Calu3 (cell line): ENCODE results near the gene NEURL3. TPM values are rescaled to one million over a fixed set of nuclear protein-coding genes. Genes with fewer than 3 reads are reported as not detected.

Experiments
- BruUV-seq: library from RNA; stranded (reverse); fragments of 400-500 nt; replicated peaks from 2 replicates; lab custom pipeline; 2021; lab: Mats Ljungman, UMichigan
- CTCF ChIA-PET: fragments of 300-600 bp; sonication (Branson Sonifier 250); formaldehyde crosslinking; loops from one replicate; lab custom pipeline; 2022; ENCODE audit warnings: antibody characterized with exemption; lab: Charles Lee
- DNase-seq: peaks from one replicate; pipeline ENCODE4 v3.0.0; 2022
- H3K27ac Mint-ChIP-seq: one replicate; pipeline ENCODE4 v1.8.0; 2022; ENCODE audit warnings: mixed read lengths; ENCODE audit not compliant: unreplicated experiment
- H3K27me3 Mint-ChIP-seq: one replicate; pipeline ENCODE4 v1.8.0; 2022; ENCODE audit warnings: mixed read lengths; ENCODE audit not compliant: unreplicated experiment
- H3K36me3 Mint-ChIP-seq: one replicate; pipeline ENCODE4 v1.8.0; 2022; ENCODE audit warnings: mild to moderate bottlenecking, moderate library complexity, mixed read lengths; ENCODE audit not compliant: insufficient read depth, unreplicated experiment
- H3K4me1 Mint-ChIP-seq: one replicate; pipeline ENCODE4 v1.8.0; 2022; ENCODE audit warnings: mild to moderate bottlenecking, low read depth, mixed read lengths; ENCODE audit not compliant: unreplicated experiment
- H3K4me3 Mint-ChIP-seq: one replicate; pipeline ENCODE4 v1.8.0; 2022; ENCODE audit warnings: mild to moderate bottlenecking, low read depth, moderate library complexity, mixed read lengths; ENCODE audit not compliant: unreplicated experiment
- H3K9me3 Mint-ChIP-seq: one replicate; pipeline ENCODE4 v1.8.0; 2022; ENCODE audit warnings: low read depth, mixed read lengths; ENCODE audit not compliant: unreplicated experiment
- intact Hi-C: fragments of 100-400 bp; cut with micrococcal nuclease; formaldehyde crosslinking; loops from one replicate; pipeline ENCODE4 v1.10.0; 2022; ENCODE audit not compliant: unreplicated experiment
- total RNA-seq: library from RNA; stranded (reverse); gene quantifications from 2 replicates; pipeline ENCODE4 v1.2.3, GENCODE V29; 2022
- TF ChIP-seq, protein P1 (sequence below): fragments of 200-600 bp; IDR thresholded peaks from one replicate; pipeline ENCODE4 v1.8.0; 2022; ENCODE audit warnings: antibody characterized with exemption; ENCODE audit not compliant: unreplicated experiment

NEURL3 gene
- total RNA-seq, 1 experiment from 2014 or later, result 18.5 TPM

DNA sequence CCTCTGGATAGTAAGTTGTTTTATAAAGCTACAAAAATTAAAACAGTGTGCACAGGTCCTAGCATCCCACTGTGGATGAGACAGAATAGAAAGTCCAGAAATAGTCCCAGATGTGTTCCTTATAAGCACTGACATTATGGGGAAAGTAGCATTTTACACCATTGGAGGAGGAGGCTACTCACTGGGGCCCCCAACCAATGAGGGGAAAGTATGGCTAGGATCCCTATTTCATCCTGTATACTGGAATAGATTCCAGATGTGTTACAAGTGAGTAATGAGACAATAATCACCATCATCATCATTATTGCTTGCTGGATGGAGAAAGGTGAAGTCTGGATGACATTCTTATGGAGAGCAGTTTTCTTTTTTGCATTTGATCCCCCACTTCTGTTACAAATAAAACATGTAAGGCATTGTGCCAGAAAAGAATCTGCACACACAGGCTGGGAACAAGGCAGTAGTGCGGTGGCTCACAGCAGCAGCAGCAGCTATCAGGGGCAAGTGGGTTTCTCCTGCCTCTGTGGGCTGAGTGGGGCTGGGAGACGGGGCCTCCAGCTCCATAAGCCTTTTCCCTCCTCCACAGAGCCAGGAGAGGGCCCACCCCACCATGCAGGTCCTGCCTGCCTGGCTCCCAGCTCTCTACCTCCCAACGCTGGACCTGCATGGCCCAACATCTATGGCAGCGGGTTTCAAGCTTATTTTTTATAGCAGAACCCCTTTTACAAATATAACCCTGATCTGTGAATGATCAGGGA lies 36.4 kb upstream of the NEURL3 start:
- intact Hi-C loops, result no loop called here
- H3K36me3 Mint-ChIP-seq, result peaks cover 26% of the 10 kb centered on the region
- no peaks in the 10 kb centered on the region for H3K9me3 Mint-ChIP-seq
- CTCF ChIA-PET, result interaction anchor here (0.8 kb wide), 1 partner anchor 8 kb away, joined by 3 read pairs; no protein-coding TSS in a partner anchor
- no peak for DNase-seq
- TF ChIP-seq, protein P1, sequence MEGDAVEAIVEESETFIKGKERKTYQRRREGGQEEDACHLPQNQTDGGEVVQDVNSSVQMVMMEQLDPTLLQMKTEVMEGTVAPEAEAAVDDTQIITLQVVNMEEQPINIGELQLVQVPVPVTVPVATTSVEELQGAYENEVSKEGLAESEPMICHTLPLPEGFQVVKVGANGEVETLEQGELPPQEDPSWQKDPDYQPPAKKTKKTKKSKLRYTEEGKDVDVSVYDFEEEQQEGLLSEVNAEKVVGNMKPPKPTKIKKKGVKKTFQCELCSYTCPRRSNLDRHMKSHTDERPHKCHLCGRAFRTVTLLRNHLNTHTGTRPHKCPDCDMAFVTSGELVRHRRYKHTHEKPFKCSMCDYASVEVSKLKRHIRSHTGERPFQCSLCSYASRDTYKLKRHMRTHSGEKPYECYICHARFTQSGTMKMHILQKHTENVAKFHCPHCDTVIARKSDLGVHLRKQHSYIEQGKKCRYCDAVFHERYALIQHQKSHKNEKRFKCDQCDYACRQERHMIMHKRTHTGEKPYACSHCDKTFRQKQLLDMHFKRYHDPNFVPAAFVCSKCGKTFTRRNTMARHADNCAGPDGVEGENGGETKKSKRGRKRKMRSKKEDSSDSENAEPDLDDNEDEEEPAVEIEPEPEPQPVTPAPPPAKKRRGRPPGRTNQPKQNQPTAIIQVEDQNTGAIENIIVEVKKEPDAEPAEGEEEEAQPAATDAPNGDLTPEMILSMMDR, result no peak
- no peaks in the 10 kb centered on the region for H3K27me3 Mint-ChIP-seq
- H3K4me1 Mint-ChIP-seq, result no peaks in the 10 kb centered on the region
- no peak overlapping the region for H3K4me3 Mint-ChIP-seq
- BruUV-seq, result no TSS peak
- no peak overlapping the region for H3K27ac Mint-ChIP-seq

DNA sequence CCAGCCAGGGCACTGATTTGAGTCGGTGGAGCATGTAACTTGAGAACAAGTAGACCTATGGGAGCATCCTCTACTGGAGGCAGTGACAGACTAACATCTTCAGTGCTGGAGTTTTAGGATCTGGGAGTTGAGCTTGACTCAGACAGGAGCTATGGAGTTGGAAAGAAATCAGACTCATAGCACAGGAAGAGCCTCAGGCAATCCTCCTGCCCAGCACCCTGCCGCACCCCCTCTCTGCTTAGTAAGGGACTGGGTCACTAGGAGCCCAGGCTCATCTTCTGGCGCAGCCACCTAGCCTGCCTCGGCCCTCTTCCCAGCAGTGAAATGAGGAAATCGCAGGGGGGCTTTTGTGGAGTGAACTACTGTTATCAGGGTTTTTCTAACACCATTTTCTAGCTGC lies 35.0 kb upstream of the NEURL3 start:
- peaks cover 5% of the 10 kb centered on the region for H3K4me1 Mint-ChIP-seq
- TF ChIP-seq, protein P1, result no peak
- intact Hi-C loops, result no loop called here
- H3K36me3 Mint-ChIP-seq, result peaks cover 27% of the 10 kb centered on the region
- no peaks in the 10 kb centered on the region for H3K27me3 Mint-ChIP-seq
- CTCF ChIA-PET, result no interaction called here
- H3K9me3 Mint-ChIP-seq, result no peaks in the 10 kb centered on the region
- H3K4me3 Mint-ChIP-seq, result no peak overlapping the region
- no TSS peak for BruUV-seq
- no peak overlapping the region for H3K27ac Mint-ChIP-seq
- no peak for DNase-seq

DNA sequence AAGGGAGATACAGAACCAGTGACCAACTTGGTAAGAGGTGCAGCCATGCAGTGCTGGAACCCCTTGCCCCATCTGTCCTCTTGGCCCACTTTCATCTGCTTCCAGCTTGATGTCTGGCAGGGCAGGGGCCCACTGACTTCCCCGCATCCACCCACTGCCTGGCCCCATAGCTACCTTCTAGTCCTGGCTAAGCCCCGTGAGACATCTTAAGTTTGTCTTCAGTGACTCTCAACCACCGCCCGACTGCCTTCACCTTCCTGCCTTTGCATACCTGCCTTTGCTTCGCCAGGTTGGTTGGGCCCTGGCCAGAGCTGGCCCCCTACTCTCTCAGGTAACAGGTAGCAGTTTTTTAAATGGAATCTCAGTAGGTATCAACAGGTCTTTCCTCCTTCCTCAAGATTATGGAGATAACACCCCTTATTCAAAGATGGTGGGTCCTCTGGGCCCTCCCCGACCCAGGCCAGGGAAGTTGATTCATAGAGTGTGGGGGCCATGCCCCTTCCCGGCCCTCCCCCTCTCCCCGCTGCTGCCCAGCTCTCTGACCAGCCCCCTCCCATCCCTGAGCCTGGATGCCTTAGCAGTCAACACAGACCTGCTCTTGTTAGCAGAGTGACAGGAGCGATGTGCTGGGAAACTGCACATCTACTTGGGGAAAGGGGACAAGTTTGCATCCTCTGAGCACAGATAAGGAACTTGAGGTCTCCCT lies 34.2 kb upstream of the NEURL3 start:
- TF ChIP-seq, protein P1, result no peak
- H3K27ac Mint-ChIP-seq, result no peak overlapping the region
- CTCF ChIA-PET, result interaction anchor here (1.3 kb wide), 1 partner anchor 11 kb away, joined by 4 read pairs; no protein-coding TSS in a partner anchor
- H3K4me3 Mint-ChIP-seq, result no peak overlapping the region
- H3K36me3 Mint-ChIP-seq, result peaks cover 27% of the 10 kb centered on the region
- DNase-seq, result no peak
- H3K27me3 Mint-ChIP-seq, result no peaks in the 10 kb centered on the region
- intact Hi-C loops, result no loop called here
- peaks cover 5% of the 10 kb centered on the region for H3K4me1 Mint-ChIP-seq
- no TSS peak for BruUV-seq
- H3K9me3 Mint-ChIP-seq, result no peaks in the 10 kb centered on the region

DNA sequence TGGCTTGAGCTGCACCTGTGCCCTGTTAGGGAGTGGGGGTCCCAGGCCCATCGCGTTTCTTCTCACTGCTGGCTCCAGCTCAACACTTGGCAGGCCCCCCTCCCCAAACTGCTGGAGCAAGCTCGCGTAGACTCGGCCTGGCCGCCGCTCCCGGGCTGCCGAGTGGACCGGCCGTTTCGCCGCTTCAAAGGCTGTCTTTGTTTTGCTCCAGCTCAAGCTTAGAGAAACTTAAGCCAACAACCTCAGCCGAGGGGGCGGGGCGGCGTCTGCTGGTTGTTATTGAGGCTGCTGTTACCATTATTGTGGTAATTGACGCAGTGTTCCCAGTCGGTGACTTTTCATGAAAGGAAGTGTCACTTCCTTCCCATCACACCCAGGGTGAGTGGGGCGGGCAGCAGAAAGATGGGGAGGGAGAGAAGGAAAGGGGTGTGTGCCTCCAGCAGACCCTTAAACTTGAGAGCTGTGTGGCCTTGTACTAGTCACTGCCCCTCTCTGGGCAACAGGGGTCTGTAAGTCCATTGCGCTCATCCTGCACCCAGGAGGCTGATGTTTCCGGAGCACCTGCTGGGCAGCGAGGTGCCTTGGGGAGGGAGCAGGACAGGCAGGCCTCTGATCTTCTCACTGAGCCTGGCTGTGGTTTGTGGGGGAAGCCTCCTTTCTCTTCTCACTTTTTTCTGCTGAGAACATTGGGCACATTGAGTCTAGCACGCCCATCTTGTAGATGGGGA lies 33.5 kb upstream of the NEURL3 start:
- Mint-ChIP-seq H3K4me3 (peak overlapping the region; percentile 92), H3K27ac (no peak overlapping the region), H3K36me3 (peaks cover 27% of the 10 kb centered on the region), H3K4me1 (peaks cover 5% of the 10 kb centered on the region), H3K9me3 (no peaks in the 10 kb centered on the region), H3K27me3 (no peaks in the 10 kb centered on the region)
- no peak for DNase-seq
- CTCF ChIA-PET, result interaction anchor here (1.3 kb wide), 1 partner anchor 11 kb away, joined by 4 read pairs; no protein-coding TSS in a partner anchor
- no TSS peak for BruUV-seq
- TF ChIP-seq, protein P1, result no peak
- intact Hi-C loops, result no loop called here
